HCT116 (cell line): ENCODE data around the gene TTF1. TPM values are rescaled to one million over a fixed set of nuclear protein-coding genes. Genes with fewer than 3 reads are reported as not detected.

Source experiments
- ATAC-seq: fragments of 200-7000 bp; cut with Tn5 transposase; 2 replicates; pipeline ENCODE4 v1.9.1; 2020; ENCODE audit warnings: mild to moderate bottlenecking, moderate library complexity
- BruUV-seq: library from RNA; stranded (reverse); fragments of 400-500 nt; replicated peaks from 2 replicates; lab custom pipeline; 2021; lab: Mats Ljungman, UMichigan
- CTCF ChIA-PET: fragments of 300-600 bp; sonication (Branson Sonifier 250); formaldehyde crosslinking; loops from one replicate; lab custom pipeline; 2021; ENCODE audit warnings: antibody characterized with exemption; lab: Charles Lee
- POLR2A ChIA-PET: fragments of 300-600, 350-600 bp; sonication (Branson Sonifier 250); formaldehyde crosslinking; loops from one replicate; lab custom pipeline; 2021; ENCODE audit warnings: antibody characterized with exemption; lab: Charles Lee
- RAD21 ChIA-PET, 2 experiments: fragments of 300-600 bp; sonication (Branson Sonifier 250); formaldehyde crosslinking; loops; one replicate each; lab custom pipeline; 2023; ENCODE audit warnings: low total read pairs in 2 of 2; ENCODE audit not compliant: uncharacterized antibody in 2 of 2, unreplicated experiment in 2 of 2, low non-redundant PET in 1 of 2; lab: Charles Lee
- DNase-seq: peaks from one replicate; pipeline ENCODE4 v3.0.0-alpha.2; 2010; ENCODE audit warnings: low read depth, low spot score
- H2AFZ ChIP-seq: fragments of 200-600 bp; shearing (Covaris generic), sonication (generic); 2 replicates; pipeline ENCODE4 v1.6.1; 2017; ENCODE audit warnings: low read depth, mixed run types, mixed read lengths, antibody characterized with exemption, low read length; ENCODE audit not compliant: poor library complexity, severe bottlenecking
- H3K27ac ChIP-seq: 2 replicates; pipeline ENCODE4 v1.5.1; 2012; ENCODE audit warnings: low read depth, low read length
- H3K27me3 ChIP-seq: fragments of 200-600 bp; sonication (generic); 2 replicates; pipeline ENCODE4 v1.6.1; 2016; ENCODE audit warnings: mixed run types, low read length, mixed read lengths; ENCODE audit not compliant: insufficient read depth
- H3K36me3 ChIP-seq, 2 experiments: fragments of 200-500 bp in 1 of 2; fragments of 200-600 bp in 1 of 2; sonication (Bioruptor generic) in 1 of 2; sonication (generic) in 1 of 2; 2 replicates each; pipeline versions ENCODE4 v1.5.1 to v1.6.1; 2014 to 2016; ENCODE audit warnings: low read length in 2 of 2, inconsistent platforms in 1 of 2, mixed read lengths in 1 of 2, mixed run types in 1 of 2; ENCODE audit not compliant: insufficient read depth in 2 of 2, control insufficient read depth in 1 of 2
- H3K4me1 ChIP-seq, 2 experiments: fragments of 200-600 bp in 1 of 2; sonication (generic) in 1 of 2; 2 replicates each; pipeline versions ENCODE4 v1.5.1 to v1.6.1; 2012 to 2017; ENCODE audit warnings: low read length in 2 of 2, inconsistent platforms in 1 of 2, mild to moderate bottlenecking in 1 of 2, mixed read lengths in 1 of 2, mixed run types in 1 of 2, moderate library complexity in 1 of 2; ENCODE audit not compliant: insufficient read depth in 2 of 2, control insufficient read depth in 1 of 2
- H3K4me2 ChIP-seq: fragments of 200-600 bp; sonication (generic); 2 replicates; pipeline ENCODE4 v1.6.1; 2017; ENCODE audit warnings: mixed run types, low read length, mixed read lengths
- H3K4me3 ChIP-seq, 2 experiments: fragments of 200-600 bp in 1 of 2; sonication (generic) in 1 of 2; replicated peaks in 1 of 2; 2 replicates each; pipeline ENCODE4 v1.5.1; 2011 to 2016; ENCODE audit warnings: low read length in 2 of 2, control low read depth in 1 of 2, low read depth in 1 of 2, mild to moderate bottlenecking in 1 of 2, mixed read lengths in 1 of 2, mixed run types in 1 of 2
- H3K79me2 ChIP-seq: fragments of 200-600 bp; sonication (generic); 2 replicates; pipeline ENCODE4 v1.6.1; 2017; ENCODE audit warnings: mild to moderate bottlenecking, mixed run types, low read length, moderate library complexity, mixed read lengths; ENCODE audit not compliant: insufficient read depth
- H3K9ac ChIP-seq: fragments of 200-600 bp; sonication (generic); 2 replicates; pipeline ENCODE4 v1.6.1; 2016; ENCODE audit warnings: low read length, mixed read lengths
- H3K9me2 ChIP-seq: fragments of 200-600 bp; sonication (generic), shearing (Covaris generic); 2 replicates; pipeline ENCODE4 v1.6.1; 2017; ENCODE audit warnings: mixed run types, mild to moderate bottlenecking, moderate library complexity; ENCODE audit not compliant: insufficient read depth
- H3K9me3 ChIP-seq, 2 experiments: fragments of 200-500 bp in 1 of 2; fragments of 200-600 bp in 1 of 2; sonication (Bioruptor generic) in 1 of 2; sonication (generic) in 1 of 2; 2 replicates each; pipeline ENCODE4 v1.6.1; 2014 to 2017; ENCODE audit warnings: low read length in 2 of 2, mixed read lengths in 2 of 2, inconsistent platforms in 1 of 2, low read depth in 1 of 2, mild to moderate bottlenecking in 1 of 2, mixed run types in 1 of 2, moderate library complexity in 1 of 2; ENCODE audit not compliant: control insufficient read depth in 1 of 2, insufficient read depth in 1 of 2
- H4K20me1 ChIP-seq: fragments of 200-600 bp; sonication (generic), shearing (Covaris generic); 2 replicates; pipeline ENCODE4 v1.6.1; 2017; ENCODE audit warnings: mixed run types, mild to moderate bottlenecking, moderate library complexity; ENCODE audit not compliant: insufficient read depth
- FOSL1 ChIP-seq: IDR thresholded peaks from 2 replicates; pipeline ENCODE4 v1.6.1; 2012; ENCODE audit warnings: low read depth
- JUND ChIP-seq: IDR thresholded peaks from 2 replicates; pipeline ENCODE4 v1.6.1; 2012
- POLR2A ChIP-seq: IDR thresholded peaks from 2 replicates; pipeline ENCODE4 v1.7.0; 2011; ENCODE audit warnings: borderline replicate concordance; ENCODE audit not compliant: insufficient read depth, insufficient read length; ENCODE audit errors: extremely low read depth
- RAD21 ChIP-seq: IDR thresholded peaks from 2 replicates; pipeline ENCODE4 v1.6.1; 2012; ENCODE audit warnings: low read depth, mild to moderate bottlenecking
- intact Hi-C: fragments of 100-400 bp; cut with micrococcal nuclease; formaldehyde crosslinking; loops from 2 replicates; pipeline ENCODE4 v1.10.0; 2022
- total RNA-seq: library from RNA; stranded (reverse); gene quantifications from one replicate; pipeline ENCODE4 v1.2.1, GENCODE V29; 2021; ENCODE audit not compliant: unreplicated experiment
- TF ChIP-seq, protein P1 (sequence below), 3 experiments: fragments of 200-600 bp in 1 of 3; sonication (generic) in 1 of 3; IDR thresholded peaks in 2 of 3; conservative IDR thresholded peaks in 1 of 3; 2 replicates each; pipeline ENCODE4 v1.5.1; 2012 to 2017; ENCODE audit warnings: low read depth in 2 of 3, low read length in 2 of 3, antibody characterized with exemption in 1 of 3, borderline replicate concordance in 1 of 3, control low read depth in 1 of 3, mild to moderate bottlenecking in 1 of 3, mixed read lengths in 1 of 3, mixed run types in 1 of 3, moderate library complexity in 1 of 3; ENCODE audit not compliant: insufficient read depth in 1 of 3

Gene TTF1
- total RNA-seq, 1 experiment from 2014 or later, result 14.5 TPM

GRCh38 chr9:132447902-132448301, 41.3 kb upstream of the TTF1 start:
- H3K27ac ChIP-seq, result no peak overlapping the region
- no peaks in the 10 kb centered on the region for H3K9me3 ChIP-seq
- H3K4me3 ChIP-seq, result no peak overlapping the region
- ChIA-PET POLR2A (no interaction called here), RAD21 (no interaction called here), CTCF (no interaction called here)
- no peaks in the 10 kb centered on the region for H3K36me3 ChIP-seq
- no peaks in the 10 kb centered on the region for H3K9me2 ChIP-seq
- no peak overlapping the region for H3K9ac ChIP-seq
- no peaks in the 10 kb centered on the region for H3K27me3 ChIP-seq
- no peaks in the 10 kb centered on the region for H3K79me2 ChIP-seq
- TF ChIP-seq FOSL1, result no peak
- no peak for TF ChIP-seq RAD21
- no peak for TF ChIP-seq POLR2A
- DNase-seq (no peak), ATAC-seq (no peak)
- no peaks in the 10 kb centered on the region for H4K20me1 ChIP-seq
- intact Hi-C loops, result no loop called here
- no peak overlapping the region for H3K4me2 ChIP-seq
- H3K4me1 ChIP-seq, result no peaks in the 10 kb centered on the region
- H2AFZ ChIP-seq, result no peak overlapping the region
- no TSS peak for BruUV-seq

DNA sequence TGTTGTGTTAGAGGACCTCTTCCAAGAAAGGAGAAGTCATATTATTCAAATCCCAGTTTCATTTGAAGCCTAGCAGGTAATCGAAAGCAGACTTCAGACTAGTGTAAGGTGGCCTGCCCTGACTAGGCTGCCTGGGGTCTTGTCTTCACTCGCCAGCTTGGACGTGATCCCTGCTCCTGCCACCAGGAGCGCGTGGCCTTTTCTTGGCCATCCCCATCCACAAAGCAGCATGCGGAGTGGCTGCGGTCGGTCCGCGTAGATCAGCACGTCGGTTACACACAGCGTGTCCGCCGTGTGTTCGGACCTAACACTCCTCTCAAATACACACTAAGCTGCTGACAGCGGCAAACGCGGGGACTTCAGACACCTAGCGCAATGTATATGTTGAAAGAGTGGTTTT, 40.7 kb upstream of the TTF1 start:
- no peaks in the 10 kb centered on the region for H3K27me3 ChIP-seq
- no peak overlapping the region for H3K4me2 ChIP-seq
- no peaks in the 10 kb centered on the region for H3K9me2 ChIP-seq
- no peaks in the 10 kb centered on the region for H3K9me3 ChIP-seq
- CTCF ChIA-PET, result no interaction called here
- RAD21 ChIA-PET, result no interaction called here
- BruUV-seq, result no TSS peak
- no peak overlapping the region for H3K4me3 ChIP-seq
- intact Hi-C loops, result no loop called here
- POLR2A ChIA-PET, result no interaction called here
- ATAC-seq (peak; percentile 77), DNase-seq (no peak)
- H2AFZ ChIP-seq, result no peak overlapping the region
- H3K36me3 ChIP-seq, result no peaks in the 10 kb centered on the region
- TF ChIP-seq, protein P1, sequence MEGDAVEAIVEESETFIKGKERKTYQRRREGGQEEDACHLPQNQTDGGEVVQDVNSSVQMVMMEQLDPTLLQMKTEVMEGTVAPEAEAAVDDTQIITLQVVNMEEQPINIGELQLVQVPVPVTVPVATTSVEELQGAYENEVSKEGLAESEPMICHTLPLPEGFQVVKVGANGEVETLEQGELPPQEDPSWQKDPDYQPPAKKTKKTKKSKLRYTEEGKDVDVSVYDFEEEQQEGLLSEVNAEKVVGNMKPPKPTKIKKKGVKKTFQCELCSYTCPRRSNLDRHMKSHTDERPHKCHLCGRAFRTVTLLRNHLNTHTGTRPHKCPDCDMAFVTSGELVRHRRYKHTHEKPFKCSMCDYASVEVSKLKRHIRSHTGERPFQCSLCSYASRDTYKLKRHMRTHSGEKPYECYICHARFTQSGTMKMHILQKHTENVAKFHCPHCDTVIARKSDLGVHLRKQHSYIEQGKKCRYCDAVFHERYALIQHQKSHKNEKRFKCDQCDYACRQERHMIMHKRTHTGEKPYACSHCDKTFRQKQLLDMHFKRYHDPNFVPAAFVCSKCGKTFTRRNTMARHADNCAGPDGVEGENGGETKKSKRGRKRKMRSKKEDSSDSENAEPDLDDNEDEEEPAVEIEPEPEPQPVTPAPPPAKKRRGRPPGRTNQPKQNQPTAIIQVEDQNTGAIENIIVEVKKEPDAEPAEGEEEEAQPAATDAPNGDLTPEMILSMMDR (IDR thresholded peaks at IDR 0.05 in 2 of 3, conservative IDR thresholded peaks at IDR 0.05 in 1 of 3; ENCODE audit: borderline replicate concordance in 1 of 3, insufficient read depth in 1 of 3, low read depth in 2 of 3, low read length in 2 of 3), result peak in 2 of 3 experiments; percentile 20 to 36; a peak in 2 of 6 replicates
- TF ChIP-seq JUND, result no peak
- no peaks in the 10 kb centered on the region for H4K20me1 ChIP-seq
- H3K4me1 ChIP-seq, result no peaks in the 10 kb centered on the region
- no peak overlapping the region for H3K9ac ChIP-seq
- H3K27ac ChIP-seq, result no peak overlapping the region
- H3K79me2 ChIP-seq, result no peaks in the 10 kb centered on the region
